HG03280 (cell line): ENCODE data around the gene TTLL8.
"Not testable (repeated sequence)": the region's sequence is repeated elsewhere in the genome, so short reads cannot be mapped to it uniquely, and the experiment has no call there.

ENCODE experiments used
- ATAC-seq: cut with Tn5 transposase; IDR thresholded peaks from one replicate; pipeline ENCODE4 v1.9.1; 2021; ENCODE audit warnings: mild to moderate bottlenecking, moderate library complexity; ENCODE audit not compliant: unreplicated experiment

The TTLL8 gene

GRCh38 chr22:50058061-50058905 lies at the start of gene TTLL8:
TSS of gene TTLL8 (minus strand) at chr22:50058298.
- no peak for ATAC-seq

- no peak for ATAC-seq
Observed at GRCh38 chr22:50107529-50107928, 49.4 kb upstream of the TTLL8 start.

GRCh38 chr22:50105208-50106100 lies 47.4 kb upstream of the TTLL8 start:
- no peak for ATAC-seq

- ATAC-seq = no peak
Observed at GRCh38 chr22:50104141-50104544, 46.0 kb upstream of the TTLL8 start.

- ATAC-seq = no peak
Observed at GRCh38 chr22:50102946-50103345, 44.8 kb upstream of the TTLL8 start.

- ATAC-seq = no peak
Observed at GRCh38 chr22:50101870-50102565, 43.9 kb upstream of the TTLL8 start.

GRCh38 chr22:50098052-50098451 lies 40.0 kb upstream of the TTLL8 start:
- ATAC-seq = no peak

GRCh38 chr22:50092342-50092741 lies 34.2 kb upstream of the TTLL8 start:
- ATAC-seq = no peak

GRCh38 chr22:50091092-50091768 lies 33.1 kb upstream of the TTLL8 start:
- ATAC-seq = no peak

- no peak for ATAC-seq
Observed at GRCh38 chr22:50090412-50090714, 32.3 kb upstream of the TTLL8 start.

GRCh38 chr22:50089682-50090411 lies 31.7 kb upstream of the TTLL8 start, which contains the start of gene MOV10L1:
TSS of gene MOV10L1 (plus strand) at chr22:50090006. CDS start at chr22:50090089, 83 bp downstream.
- ATAC-seq = no peak

- no peak for ATAC-seq
Observed at GRCh38 chr22:50089231-50089630, 31.1 kb upstream of the TTLL8 start.

GRCh38 chr22:50088096-50088495 lies 30.0 kb upstream of the TTLL8 start:
- ATAC-seq = no peak

- no peak for ATAC-seq
Observed at GRCh38 chr22:50087646-50088045, 29.5 kb upstream of the TTLL8 start.

- ATAC-seq = not testable (repeated sequence)
Observed at GRCh38 chr22:50086975-50087374, 28.9 kb upstream of the TTLL8 start.

GRCh38 chr22:50086526-50086925 lies 28.4 kb upstream of the TTLL8 start:
- ATAC-seq = no peak

- no peak for ATAC-seq
Observed at GRCh38 chr22:50085211-50085972, 27.3 kb upstream of the TTLL8 start, which contains the start of gene MLC1. TSS of gene MLC1 (minus strand) at chr22:50085426. CDS start at chr22:50084902, 524 bp downstream.

GRCh38 chr22:50084614-50085021 lies 26.5 kb upstream of the TTLL8 start:
- no peak for ATAC-seq

GRCh38 chr22:50084080-50084477 lies 26.0 kb upstream of the TTLL8 start:
- no peak for ATAC-seq
